Neural cell (in vitro differentiated cells): ENCODE measurements around the gene ELOVL1. TPM values are rescaled to one million over a fixed set of nuclear protein-coding genes. Genes with fewer than 3 reads are reported as not detected.

Experiments used
- H2AFZ ChIP-seq: fragments of 200-600, 300-800 bp; sonication (generic), shearing (Covaris generic); 2 replicates; pipeline ENCODE4 v1.6.0; 2014; ENCODE audit warnings: low read depth, mild to moderate bottlenecking, antibody characterized with exemption, low read length, moderate library complexity
- H3F3A ChIP-seq: fragments of 200-600 bp; shearing (Covaris generic); 2 replicates; pipeline ENCODE4 v1.6.1; 2016; ENCODE audit warnings: mild to moderate bottlenecking, moderate library complexity, mixed read lengths, antibody characterized with exemption, low read length; ENCODE audit not compliant: insufficient read depth, poor library complexity, severe bottlenecking
- H3K27ac ChIP-seq: fragments of 200-600, 300-800 bp; sonication (generic), shearing (Covaris generic); 2 replicates; pipeline ENCODE4 v1.5.1; 2014; ENCODE audit warnings: mild to moderate bottlenecking, low read length, moderate library complexity
- H3K27me3 ChIP-seq: fragments of 300-800, 200-600 bp; sonication (generic), shearing (Covaris generic); 2 replicates; pipeline ENCODE4 v1.6.0; 2014; ENCODE audit warnings: mild to moderate bottlenecking, low read depth, low read length, moderate library complexity; ENCODE audit not compliant: insufficient read depth
- H3K36me3 ChIP-seq: fragments of 300-800, 200-600 bp; sonication (generic), shearing (Covaris generic); 2 replicates; pipeline ENCODE4 v1.5.1; 2014; ENCODE audit warnings: mild to moderate bottlenecking, antibody characterized with exemption, low read length, moderate library complexity; ENCODE audit not compliant: insufficient read depth
- H3K4me2 ChIP-seq: fragments of 300-800, 200-600 bp; sonication (generic), shearing (Covaris generic); 2 replicates; pipeline ENCODE4 v1.6.0; 2014; ENCODE audit warnings: mild to moderate bottlenecking, low read length
- H3K4me3 ChIP-seq: fragments of 300-800, 200-600 bp; sonication (generic), shearing (Covaris generic); 2 replicates; pipeline ENCODE4 v1.5.1; 2014; ENCODE audit warnings: mild to moderate bottlenecking, low read length, moderate library complexity
- H3K79me2 ChIP-seq: fragments of 200-600 bp; shearing (Covaris generic); replicated peaks from 2 replicates; pipeline ENCODE4 v1.6.0; 2014; ENCODE audit warnings: mild to moderate bottlenecking, low read length, moderate library complexity; ENCODE audit not compliant: insufficient read depth
- H3K9ac ChIP-seq: fragments of 300-800, 200-600 bp; sonication (generic), shearing (Covaris generic); 2 replicates; pipeline ENCODE4 v1.6.1; 2016; ENCODE audit warnings: mild to moderate bottlenecking, low read length, mixed read lengths
- H3K9me2 ChIP-seq: fragments of 200-600 bp; shearing (Covaris generic); 2 replicates; pipeline ENCODE4 v1.6.1; 2016; ENCODE audit warnings: mild to moderate bottlenecking, low read length, mixed read lengths; ENCODE audit not compliant: insufficient read depth
- H3K9me3 ChIP-seq: fragments of 200-600, 300-800 bp; sonication (generic), shearing (Covaris generic); 2 replicates; pipeline ENCODE4 v1.6.1; 2016; ENCODE audit warnings: mild to moderate bottlenecking, mixed run types, low read length, moderate library complexity, mixed read lengths
- H4K20me1 ChIP-seq: fragments of 200-600 bp; shearing (Covaris generic); 2 replicates; pipeline ENCODE4 v1.6.1; 2016; ENCODE audit warnings: mild to moderate bottlenecking, mixed run types; ENCODE audit not compliant: insufficient read depth
- EP300 ChIP-seq: fragments of 450-650 bp; conservative IDR thresholded peaks from 2 replicates; pipeline ENCODE4 v1.6.1; 2014; ENCODE audit warnings: antibody characterized with exemption, mild to moderate bottlenecking, moderate library complexity; ENCODE audit not compliant: poor library complexity, severe bottlenecking
- EZH2 ChIP-seq: fragments of 200-600, 300-800 bp; shearing (Covaris generic), sonication (generic); IDR thresholded peaks from 2 replicates; pipeline ENCODE4 v1.6.1; 2014; ENCODE audit warnings: antibody characterized with exemption, low read length, borderline replicate concordance, mild to moderate bottlenecking; ENCODE audit not compliant: insufficient read depth, poor library complexity, severe bottlenecking
- MXI1 ChIP-seq: fragments of 450-650 bp; conservative IDR thresholded peaks from 2 replicates; pipeline ENCODE4 v1.6.1; 2014; ENCODE audit warnings: antibody characterized with exemption, mild to moderate bottlenecking; ENCODE audit not compliant: poor library complexity, severe bottlenecking
- POLR2AphosphoS5 ChIP-seq: IDR thresholded peaks from 2 replicates; pipeline ENCODE4 v1.6.1; 2012
- RAD21 ChIP-seq: fragments of 450-650 bp; conservative IDR thresholded peaks from 2 replicates; pipeline ENCODE4 v1.6.1; 2014; ENCODE audit warnings: antibody characterized with exemption, mild to moderate bottlenecking, moderate library complexity
- SMC3 ChIP-seq: fragments of 450-650 bp; conservative IDR thresholded peaks from 2 replicates; pipeline ENCODE4 v1.6.1; 2014; ENCODE audit warnings: antibody characterized with exemption, mild to moderate bottlenecking, moderate library complexity; ENCODE audit not compliant: poor library complexity
- TAF1 ChIP-seq: IDR thresholded peaks from 2 replicates; pipeline ENCODE4 v1.6.1; 2012; ENCODE audit warnings: low read depth
- polyA plus RNA-seq: library from polyadenylated mRNA; depleted of rRNA; stranded (reverse); fragments of >200 nt; gene quantifications from 2 replicates; pipeline ENCODE4 v1.2.3, GENCODE V29; 2014
- TF ChIP-seq, protein P1 (sequence below): fragments of 450-650 bp; IDR thresholded peaks from 2 replicates; pipeline ENCODE4 v1.5.1; 2014; ENCODE audit warnings: antibody characterized with exemption, mild to moderate bottlenecking, moderate library complexity; ENCODE audit not compliant: poor library complexity, severe bottlenecking
- TF ChIP-seq, protein P2 (sequence below): IDR thresholded peaks from 2 replicates; pipeline ENCODE4 v1.6.1; 2012; ENCODE audit warnings: borderline replicate concordance

ELOVL1 gene
- polyA plus RNA-seq, 1 donor from 2014 or later = 12.9 TPM

DNA sequence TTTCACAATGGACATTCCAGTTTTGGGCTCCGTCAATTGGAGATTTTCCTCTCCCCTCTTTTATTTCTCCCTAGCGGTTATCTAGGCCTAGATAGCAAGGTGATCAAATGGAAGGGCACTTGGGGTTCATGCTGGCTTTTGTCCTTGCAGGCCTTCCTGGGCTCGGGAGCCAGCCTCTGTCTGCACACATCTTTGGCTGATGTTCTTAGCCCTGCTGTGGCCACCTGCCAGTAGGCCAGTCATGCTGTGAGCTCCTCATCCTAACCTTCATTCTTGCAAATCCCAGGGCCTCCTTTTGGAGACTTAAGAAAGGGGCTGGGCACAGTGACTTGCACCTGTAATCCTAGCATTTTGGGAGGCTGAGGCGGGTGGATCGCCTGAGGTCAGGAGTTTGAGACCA is 53.6 kb downstream of the ELOVL1 start:
- no peaks in the 10 kb centered on the region for H3K79me2 ChIP-seq
- no peak overlapping the region for H2AFZ ChIP-seq
- H3K4me3 ChIP-seq = no peak overlapping the region
- H3K9ac ChIP-seq = no peak overlapping the region
- H3K27ac ChIP-seq = no peak overlapping the region
- no peaks in the 10 kb centered on the region for H4K20me1 ChIP-seq
- H3K9me3 ChIP-seq = no peaks in the 10 kb centered on the region
- no peaks in the 10 kb centered on the region for H3K9me2 ChIP-seq
- no peak for TF ChIP-seq EP300
- TF ChIP-seq, protein P1, sequence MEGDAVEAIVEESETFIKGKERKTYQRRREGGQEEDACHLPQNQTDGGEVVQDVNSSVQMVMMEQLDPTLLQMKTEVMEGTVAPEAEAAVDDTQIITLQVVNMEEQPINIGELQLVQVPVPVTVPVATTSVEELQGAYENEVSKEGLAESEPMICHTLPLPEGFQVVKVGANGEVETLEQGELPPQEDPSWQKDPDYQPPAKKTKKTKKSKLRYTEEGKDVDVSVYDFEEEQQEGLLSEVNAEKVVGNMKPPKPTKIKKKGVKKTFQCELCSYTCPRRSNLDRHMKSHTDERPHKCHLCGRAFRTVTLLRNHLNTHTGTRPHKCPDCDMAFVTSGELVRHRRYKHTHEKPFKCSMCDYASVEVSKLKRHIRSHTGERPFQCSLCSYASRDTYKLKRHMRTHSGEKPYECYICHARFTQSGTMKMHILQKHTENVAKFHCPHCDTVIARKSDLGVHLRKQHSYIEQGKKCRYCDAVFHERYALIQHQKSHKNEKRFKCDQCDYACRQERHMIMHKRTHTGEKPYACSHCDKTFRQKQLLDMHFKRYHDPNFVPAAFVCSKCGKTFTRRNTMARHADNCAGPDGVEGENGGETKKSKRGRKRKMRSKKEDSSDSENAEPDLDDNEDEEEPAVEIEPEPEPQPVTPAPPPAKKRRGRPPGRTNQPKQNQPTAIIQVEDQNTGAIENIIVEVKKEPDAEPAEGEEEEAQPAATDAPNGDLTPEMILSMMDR = no peak
- no peak for TF ChIP-seq RAD21
- TF ChIP-seq POLR2AphosphoS5 = no peak
- TF ChIP-seq TAF1 = no peak
- no peak for TF ChIP-seq SMC3
- TF ChIP-seq MXI1 = no peak
- TF ChIP-seq, protein P2, sequence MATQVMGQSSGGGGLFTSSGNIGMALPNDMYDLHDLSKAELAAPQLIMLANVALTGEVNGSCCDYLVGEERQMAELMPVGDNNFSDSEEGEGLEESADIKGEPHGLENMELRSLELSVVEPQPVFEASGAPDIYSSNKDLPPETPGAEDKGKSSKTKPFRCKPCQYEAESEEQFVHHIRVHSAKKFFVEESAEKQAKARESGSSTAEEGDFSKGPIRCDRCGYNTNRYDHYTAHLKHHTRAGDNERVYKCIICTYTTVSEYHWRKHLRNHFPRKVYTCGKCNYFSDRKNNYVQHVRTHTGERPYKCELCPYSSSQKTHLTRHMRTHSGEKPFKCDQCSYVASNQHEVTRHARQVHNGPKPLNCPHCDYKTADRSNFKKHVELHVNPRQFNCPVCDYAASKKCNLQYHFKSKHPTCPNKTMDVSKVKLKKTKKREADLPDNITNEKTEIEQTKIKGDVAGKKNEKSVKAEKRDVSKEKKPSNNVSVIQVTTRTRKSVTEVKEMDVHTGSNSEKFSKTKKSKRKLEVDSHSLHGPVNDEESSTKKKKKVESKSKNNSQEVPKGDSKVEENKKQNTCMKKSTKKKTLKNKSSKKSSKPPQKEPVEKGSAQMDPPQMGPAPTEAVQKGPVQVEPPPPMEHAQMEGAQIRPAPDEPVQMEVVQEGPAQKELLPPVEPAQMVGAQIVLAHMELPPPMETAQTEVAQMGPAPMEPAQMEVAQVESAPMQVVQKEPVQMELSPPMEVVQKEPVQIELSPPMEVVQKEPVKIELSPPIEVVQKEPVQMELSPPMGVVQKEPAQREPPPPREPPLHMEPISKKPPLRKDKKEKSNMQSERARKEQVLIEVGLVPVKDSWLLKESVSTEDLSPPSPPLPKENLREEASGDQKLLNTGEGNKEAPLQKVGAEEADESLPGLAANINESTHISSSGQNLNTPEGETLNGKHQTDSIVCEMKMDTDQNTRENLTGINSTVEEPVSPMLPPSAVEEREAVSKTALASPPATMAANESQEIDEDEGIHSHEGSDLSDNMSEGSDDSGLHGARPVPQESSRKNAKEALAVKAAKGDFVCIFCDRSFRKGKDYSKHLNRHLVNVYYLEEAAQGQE = no peak
- TF ChIP-seq EZH2 = no peak
- H3K4me2 ChIP-seq = no peak overlapping the region
- H3K27me3 ChIP-seq = no peaks in the 10 kb centered on the region
- H3F3A ChIP-seq = no peaks in the 10 kb centered on the region
- H3K36me3 ChIP-seq = no peaks in the 10 kb centered on the region

DNA sequence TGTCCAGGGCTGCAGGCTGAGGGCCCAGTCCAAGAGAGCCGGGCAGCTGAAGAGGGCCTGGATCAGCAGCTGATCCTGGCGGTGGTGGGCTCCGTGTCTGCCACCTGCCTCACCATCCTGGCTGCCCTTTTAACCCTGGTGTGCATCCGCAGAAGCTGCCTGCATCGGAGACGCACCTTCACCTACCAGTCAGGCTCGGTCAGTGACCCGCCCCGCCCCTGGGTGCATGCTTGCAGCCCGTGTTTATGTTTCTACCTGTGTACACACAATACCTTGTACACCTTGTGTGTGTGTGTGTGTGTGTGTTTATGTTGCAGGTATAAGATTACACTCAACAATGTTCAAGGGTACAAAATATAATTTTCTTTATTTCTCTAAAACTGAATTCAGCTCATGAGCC is 54.0 kb downstream of the ELOVL1 start:
- Histone ChIP-seq H3K9me2 (no peaks in the 10 kb centered on the region), H4K20me1 (no peaks in the 10 kb centered on the region), H3K9ac (no peak overlapping the region), H3K9me3 (no peaks in the 10 kb centered on the region), H3F3A (no peaks in the 10 kb centered on the region), H3K4me2 (no peak overlapping the region), H3K79me2 (no peaks in the 10 kb centered on the region), H3K4me3 (no peak overlapping the region), H3K36me3 (no peaks in the 10 kb centered on the region), H3K27ac (no peak overlapping the region), H3K27me3 (no peaks in the 10 kb centered on the region), H2AFZ (no peak overlapping the region)
- no peak for TF ChIP-seq POLR2AphosphoS5
- TF ChIP-seq EZH2 = no peak
- TF ChIP-seq, protein P2 = no peak
- TF ChIP-seq, protein P1 = no peak
- TF ChIP-seq MXI1 = no peak
- TF ChIP-seq TAF1 = no peak
- TF ChIP-seq RAD21 = no peak
- no peak for TF ChIP-seq EP300
- no peak for TF ChIP-seq SMC3
